ENCODE measurements around the gene DPYSL5. TPM values are rescaled to one million over a fixed set of nuclear protein-coding genes. Genes with fewer than 3 reads are reported as not detected.

The DPYSL5 gene
- total RNA-seq, 1 donor from 2014 or later, result 2.9 TPM

DNA sequence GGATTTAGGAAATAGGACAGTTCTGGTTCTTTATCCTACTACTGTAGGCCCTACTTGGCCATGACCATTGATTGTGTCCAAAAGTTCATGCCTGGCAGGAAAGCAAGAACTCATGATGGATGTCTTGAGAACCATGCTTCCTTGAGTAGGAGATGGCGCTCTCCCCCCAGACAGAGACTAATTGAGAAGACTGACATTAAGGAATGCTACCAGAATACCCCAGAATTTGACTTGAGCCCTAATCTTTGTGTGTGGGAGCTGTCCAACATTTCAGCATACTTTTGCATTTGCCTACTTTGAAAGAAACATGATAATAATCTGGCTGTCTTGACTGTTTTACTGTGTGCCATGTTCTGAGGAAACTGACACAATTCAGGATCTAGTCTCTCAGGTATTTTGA is 145.8 kb downstream of the DPYSL5 start:
- no peak for TF ChIP-seq EZH2 (IDR thresholded peaks at IDR 0.05; ENCODE audit: insufficient read depth, low read length)
- TF ChIP-seq, protein P1, sequence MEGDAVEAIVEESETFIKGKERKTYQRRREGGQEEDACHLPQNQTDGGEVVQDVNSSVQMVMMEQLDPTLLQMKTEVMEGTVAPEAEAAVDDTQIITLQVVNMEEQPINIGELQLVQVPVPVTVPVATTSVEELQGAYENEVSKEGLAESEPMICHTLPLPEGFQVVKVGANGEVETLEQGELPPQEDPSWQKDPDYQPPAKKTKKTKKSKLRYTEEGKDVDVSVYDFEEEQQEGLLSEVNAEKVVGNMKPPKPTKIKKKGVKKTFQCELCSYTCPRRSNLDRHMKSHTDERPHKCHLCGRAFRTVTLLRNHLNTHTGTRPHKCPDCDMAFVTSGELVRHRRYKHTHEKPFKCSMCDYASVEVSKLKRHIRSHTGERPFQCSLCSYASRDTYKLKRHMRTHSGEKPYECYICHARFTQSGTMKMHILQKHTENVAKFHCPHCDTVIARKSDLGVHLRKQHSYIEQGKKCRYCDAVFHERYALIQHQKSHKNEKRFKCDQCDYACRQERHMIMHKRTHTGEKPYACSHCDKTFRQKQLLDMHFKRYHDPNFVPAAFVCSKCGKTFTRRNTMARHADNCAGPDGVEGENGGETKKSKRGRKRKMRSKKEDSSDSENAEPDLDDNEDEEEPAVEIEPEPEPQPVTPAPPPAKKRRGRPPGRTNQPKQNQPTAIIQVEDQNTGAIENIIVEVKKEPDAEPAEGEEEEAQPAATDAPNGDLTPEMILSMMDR (IDR thresholded peaks at IDR 0.05; ENCODE audit: insufficient read depth, low read depth, low read length), result no peak

DNA sequence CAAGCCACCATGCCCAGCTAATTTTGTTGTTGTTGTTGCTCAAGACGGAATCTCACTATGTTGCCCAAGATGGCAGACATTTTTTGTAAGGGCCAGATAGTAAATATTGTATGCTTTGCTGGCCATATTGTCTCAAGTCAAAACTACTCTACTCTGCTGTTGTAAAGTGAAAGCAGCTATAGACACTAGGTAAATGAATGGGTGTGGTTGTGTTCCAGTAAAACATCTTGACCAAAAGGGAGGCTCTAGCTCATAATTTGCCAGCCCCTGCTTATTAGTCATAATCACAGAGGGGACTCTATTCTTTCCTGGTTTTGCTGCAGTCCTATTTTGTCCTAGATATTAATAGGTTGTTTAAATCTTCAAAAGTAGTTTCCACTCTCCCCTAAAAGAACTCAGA is 147.1 kb downstream of the DPYSL5 start:
- Histone ChIP-seq H3K27me3 (ENCODE audit: insufficient read depth, low read length) (peaks cover 6% of the 10 kb centered on the region), H3K27ac (ENCODE audit: low read depth, low read length) (no peak overlapping the region), H3K36me3 (ENCODE audit: insufficient read depth, low read length) (no peaks in the 10 kb centered on the region), H3K9ac (ENCODE audit: low read length) (no peak overlapping the region), H3K4me2 (ENCODE audit: low read length) (no peak overlapping the region), H2AFZ (ENCODE audit: low read depth, low read length) (no peak overlapping the region), H4K20me1 (ENCODE audit: insufficient read depth, low read length) (peaks cover 34% of the 10 kb centered on the region), H3K9me3 (ENCODE audit: insufficient read depth, low read depth, low read length) (no peaks in the 10 kb centered on the region), H3K4me1 (ENCODE audit: insufficient read depth, low read length) (no peaks in the 10 kb centered on the region), H3K79me2 (ENCODE audit: insufficient read depth, low read length) (no peaks in the 10 kb centered on the region), H3K4me3 (ENCODE audit: insufficient read depth, low read depth, low read length) (no peak overlapping the region)
- no peak overlapping the region for H3K4me3 Mint-ChIP-seq (ENCODE audit: unreplicated experiment)
- TF ChIP-seq EZH2 (IDR thresholded peaks at IDR 0.05; ENCODE audit: insufficient read depth, low read length), result no peak
- TF ChIP-seq, protein P1 (IDR thresholded peaks at IDR 0.05; ENCODE audit: insufficient read depth, low read depth, low read length), result no peak
- peaks cover 3% of the 10 kb centered on the region for H3K36me3 Mint-ChIP-seq (ENCODE audit: low read depth, unreplicated experiment)
- H3K4me1 Mint-ChIP-seq (ENCODE audit: low read depth, unreplicated experiment), result peaks cover 21% of the 10 kb centered on the region
- DNase-seq (ENCODE audit: low read depth), result no peak
- H3K9me3 Mint-ChIP-seq (ENCODE audit: unreplicated experiment), result peaks cover 2% of the 10 kb centered on the region
- no peak for FAIRE-seq
- no peak overlapping the region for H3K27ac Mint-ChIP-seq (ENCODE audit: unreplicated experiment)
- no peaks in the 10 kb centered on the region for H3K27me3 Mint-ChIP-seq (ENCODE audit: low read depth, unreplicated experiment)

More for the DNA sequence above, 145.8 kb downstream of the DPYSL5 start:
- Histone ChIP-seq H3K4me1 (ENCODE audit: insufficient read depth, low read length) (peaks cover 9% of the 10 kb centered on the region), H4K20me1 (ENCODE audit: insufficient read depth, low read length) (peaks cover 40% of the 10 kb centered on the region), H3K9ac (ENCODE audit: low read length) (no peak overlapping the region), H2AFZ (ENCODE audit: low read depth, low read length) (no peak overlapping the region), H3K27me3 (ENCODE audit: insufficient read depth, low read length) (peaks cover 6% of the 10 kb centered on the region), H3K4me3 (ENCODE audit: insufficient read depth, low read depth, low read length) (no peak overlapping the region), H3K36me3 (ENCODE audit: insufficient read depth, low read length) (no peaks in the 10 kb centered on the region), H3K27ac (ENCODE audit: low read depth, low read length) (no peak overlapping the region), H3K79me2 (ENCODE audit: insufficient read depth, low read length) (no peaks in the 10 kb centered on the region), H3K4me2 (ENCODE audit: low read length) (no peak overlapping the region), H3K9me3 (ENCODE audit: insufficient read depth, low read depth, low read length) (no peaks in the 10 kb centered on the region)
- Mint-ChIP-seq H3K4me1 (ENCODE audit: low read depth, unreplicated experiment) (peaks cover 33% of the 10 kb centered on the region), H3K36me3 (ENCODE audit: low read depth, unreplicated experiment) (peaks cover 3% of the 10 kb centered on the region), H3K27ac (ENCODE audit: unreplicated experiment) (no peak overlapping the region), H3K4me3 (ENCODE audit: unreplicated experiment) (no peak overlapping the region), H3K27me3 (ENCODE audit: low read depth, unreplicated experiment) (no peaks in the 10 kb centered on the region), H3K9me3 (ENCODE audit: unreplicated experiment) (peaks cover 2% of the 10 kb centered on the region)
- no peak for FAIRE-seq
- no peak for DNase-seq (ENCODE audit: low read depth)

GRCh38 chr2:26997394-26997793 is 149.5 kb downstream of the DPYSL5 start:
- H3K4me2 ChIP-seq (ENCODE audit: low read length), result no peak overlapping the region
- H4K20me1 ChIP-seq (ENCODE audit: insufficient read depth, low read length), result peaks cover 35% of the 10 kb centered on the region
- no peak overlapping the region for H3K4me3 ChIP-seq (ENCODE audit: insufficient read depth, low read depth, low read length)
- peaks cover 6% of the 10 kb centered on the region for H3K27me3 ChIP-seq (ENCODE audit: insufficient read depth, low read length)
- peaks cover 4% of the 10 kb centered on the region for H3K4me1 Mint-ChIP-seq (ENCODE audit: low read depth, unreplicated experiment)
- H3K27ac Mint-ChIP-seq (ENCODE audit: unreplicated experiment), result no peak overlapping the region
- no peaks in the 10 kb centered on the region for H3K27me3 Mint-ChIP-seq (ENCODE audit: low read depth, unreplicated experiment)
- no peak overlapping the region for H2AFZ ChIP-seq (ENCODE audit: low read depth, low read length)
- TF ChIP-seq, protein P1 (IDR thresholded peaks at IDR 0.05; ENCODE audit: insufficient read depth, low read depth, low read length), result no peak
- no peak for TF ChIP-seq EZH2 (IDR thresholded peaks at IDR 0.05; ENCODE audit: insufficient read depth, low read length)
- FAIRE-seq (no peak), DNase-seq (ENCODE audit: low read depth) (no peak)
- no peaks in the 10 kb centered on the region for H3K36me3 ChIP-seq (ENCODE audit: insufficient read depth, low read length)
- no peak overlapping the region for H3K4me3 Mint-ChIP-seq (ENCODE audit: unreplicated experiment)
- H3K27ac ChIP-seq (ENCODE audit: low read depth, low read length), result no peak overlapping the region
- H3K36me3 Mint-ChIP-seq (ENCODE audit: low read depth, unreplicated experiment), result peaks cover 3% of the 10 kb centered on the region
- H3K9me3 ChIP-seq (ENCODE audit: insufficient read depth, low read depth, low read length), result no peaks in the 10 kb centered on the region
- no peaks in the 10 kb centered on the region for H3K4me1 ChIP-seq (ENCODE audit: insufficient read depth, low read length)
- no peak overlapping the region for H3K9ac ChIP-seq (ENCODE audit: low read length)
- H3K79me2 ChIP-seq (ENCODE audit: insufficient read depth, low read length), result no peaks in the 10 kb centered on the region
- peaks cover 2% of the 10 kb centered on the region for H3K9me3 Mint-ChIP-seq (ENCODE audit: unreplicated experiment)

Data from astrocyte (in vitro differentiated cells and primary cell).